HEK293 (cell line): ENCODE data around the gene ZNF324.

ENCODE experiments used
- CTCF ChIA-PET: fragments of 350-600 bp; formaldehyde crosslinking; extraction: SDS; loops from one replicate; lab custom pipeline; 2021; ENCODE audit warnings: antibody characterized with exemption; lab: Yijun Ruan, JAX
- POLR2A ChIA-PET: fragments of 300-600 bp; formaldehyde crosslinking; extraction: SDS; loops from one replicate; lab custom pipeline; 2020; ENCODE audit warnings: antibody characterized with exemption, inconsistent platforms; lab: Yijun Ruan, JAX
- H3K27ac ChIP-seq: fragments of 200-500 bp; sonication (Bioruptor generic); 2 replicates; pipeline ENCODE4 v1.5.1; 2014; ENCODE audit warnings: low read depth, low read length, control low read depth, inconsistent platforms; ENCODE audit errors: extremely low read depth
- H3K36me3 ChIP-seq, 2 experiments: fragments of 200-500 bp in 1 of 2; sonication (Bioruptor generic) in 1 of 2; 1 replicate in 1 of 2; 2 replicates in 1 of 2; pipeline ENCODE4 v1.5.1; 2014 to 2017; ENCODE audit warnings: inconsistent platforms in 2 of 2, low read length in 2 of 2; ENCODE audit not compliant: control insufficient read depth in 2 of 2, insufficient read depth in 1 of 2
- H3K4me1 ChIP-seq: fragments of 200-500 bp; sonication (Bioruptor generic); 2 replicates; pipeline ENCODE4 v1.5.1; 2014; ENCODE audit warnings: mild to moderate bottlenecking, low read length, inconsistent platforms; ENCODE audit not compliant: control insufficient read depth, insufficient read depth
- H3K4me3 ChIP-seq: 2 replicates; pipeline ENCODE4 v1.5.1; 2011; ENCODE audit warnings: low read depth, mild to moderate bottlenecking, control low read depth, low read length, moderate library complexity
- H3K9me3 ChIP-seq: fragments of 200-500 bp; sonication (Bioruptor generic); 2 replicates; pipeline ENCODE4 v1.5.1; 2014; ENCODE audit warnings: low read depth, low read length, inconsistent platforms; ENCODE audit not compliant: control insufficient read depth, insufficient read depth
- FEZF1 ChIP-seq: fragments of 450-650 bp; formaldehyde crosslinking; IDR thresholded peaks from 2 replicates; pipeline ENCODE4 v1.5.1; 2016; ENCODE audit warnings: missing biosample characterization, missing genetic modification characterization
- SCRT1 ChIP-seq: fragments of 450-650 bp; formaldehyde crosslinking; IDR thresholded peaks from 2 replicates; pipeline ENCODE4 v1.5.1; 2016; ENCODE audit warnings: missing biosample characterization, missing genetic modification characterization, borderline replicate concordance
- WT1 ChIP-seq: fragments of 450-650 bp; formaldehyde crosslinking; IDR thresholded peaks from 2 replicates; pipeline ENCODE4 v1.5.1; 2016; ENCODE audit warnings: missing biosample characterization, missing genetic modification characterization
- ZBTB20 ChIP-seq: fragments of 450-650 bp; formaldehyde crosslinking; IDR thresholded peaks from 2 replicates; pipeline ENCODE4 v1.5.1; 2016; ENCODE audit warnings: missing biosample characterization, missing genetic modification characterization
- ZNF112 ChIP-seq: fragments of 450-650 bp; formaldehyde crosslinking; IDR thresholded peaks from 2 replicates; pipeline ENCODE4 v1.5.0; 2017; ENCODE audit warnings: missing biosample characterization, missing genetic modification characterization
- ZNF133 ChIP-seq: fragments of 450-650 bp; formaldehyde crosslinking; IDR thresholded peaks from 2 replicates; pipeline ENCODE4 v1.5.1; 2016; ENCODE audit warnings: missing biosample characterization, missing genetic modification characterization
- ZNF157 ChIP-seq: fragments of 450-650 bp; formaldehyde crosslinking; IDR thresholded peaks from 2 replicates; pipeline ENCODE4 v1.5.1; 2016; ENCODE audit warnings: missing biosample characterization, missing genetic modification characterization
- ZNF24 ChIP-seq: fragments of 450-650 bp; formaldehyde crosslinking; IDR thresholded peaks from 2 replicates; pipeline ENCODE4 v1.5.1; 2016; ENCODE audit warnings: missing biosample characterization, missing genetic modification characterization
- ZNF335 ChIP-seq: fragments of 450-650 bp; formaldehyde crosslinking; conservative IDR thresholded peaks from 2 replicates; pipeline ENCODE4 v1.5.1; 2016; ENCODE audit warnings: missing biosample characterization, missing genetic modification characterization
- ZNF529 ChIP-seq: fragments of 450-650 bp; formaldehyde crosslinking; IDR thresholded peaks from 2 replicates; pipeline ENCODE4 v1.5.1; 2017; ENCODE audit warnings: missing genetic modification characterization, missing biosample characterization; ENCODE audit not compliant: insufficient replicate concordance
- ZNF585B ChIP-seq: fragments of 450-650 bp; formaldehyde crosslinking; IDR thresholded peaks from 2 replicates; pipeline ENCODE4 v1.5.1; 2016; ENCODE audit warnings: missing biosample characterization, missing genetic modification characterization
- ZNF670 ChIP-seq: fragments of 450-650 bp; formaldehyde crosslinking; IDR thresholded peaks from 2 replicates; pipeline ENCODE4 v1.5.1; 2016; ENCODE audit warnings: missing biosample characterization, missing genetic modification characterization, low read depth
- ZNF677 ChIP-seq: fragments of 450-650 bp; IDR thresholded peaks from 2 replicates; pipeline ENCODE4 v1.5.0; 2018; ENCODE audit warnings: missing biosample characterization, mild to moderate bottlenecking, missing genetic modification characterization, moderate library complexity
- ZNF776 ChIP-seq: fragments of 450-650 bp; formaldehyde crosslinking; IDR thresholded peaks from 2 replicates; pipeline ENCODE4 v1.5.0; 2017; ENCODE audit warnings: missing biosample characterization, missing genetic modification characterization, borderline replicate concordance
- ZSCAN30 ChIP-seq: fragments of 450-650 bp; IDR thresholded peaks from 2 replicates; pipeline ENCODE4 v1.5.1; 2018; ENCODE audit warnings: missing biosample characterization, mild to moderate bottlenecking, missing genetic modification characterization, moderate library complexity
- TF ChIP-seq, protein P1 (sequence below): fragments of 450-650 bp; formaldehyde crosslinking; IDR thresholded peaks from 2 replicates; pipeline ENCODE4 v1.5.1; 2016; ENCODE audit warnings: missing biosample characterization, missing genetic modification characterization, borderline replicate concordance
- TF ChIP-seq, protein P2 (sequence below): fragments of 450-650 bp; formaldehyde crosslinking; IDR thresholded peaks from 2 replicates; pipeline ENCODE4 v1.5.1; 2016; ENCODE audit warnings: missing biosample characterization, missing genetic modification characterization
- TF ChIP-seq, protein P3 (sequence below): fragments of 450-650 bp; formaldehyde crosslinking; IDR thresholded peaks from 2 replicates; pipeline ENCODE4 v1.5.1; 2016; ENCODE audit warnings: missing biosample characterization, missing genetic modification characterization
- TF ChIP-seq, protein P4 (sequence below): fragments of 450-650 bp; formaldehyde crosslinking; IDR thresholded peaks from 2 replicates; pipeline ENCODE4 v1.5.1; 2016; ENCODE audit warnings: missing biosample characterization, missing genetic modification characterization
- TF ChIP-seq, protein P5 (sequence below): fragments of 450-650 bp; formaldehyde crosslinking; IDR thresholded peaks from 2 replicates; pipeline ENCODE4 v1.5.1; 2016; ENCODE audit warnings: missing biosample characterization, missing genetic modification characterization

ZNF324 gene

DNA sequence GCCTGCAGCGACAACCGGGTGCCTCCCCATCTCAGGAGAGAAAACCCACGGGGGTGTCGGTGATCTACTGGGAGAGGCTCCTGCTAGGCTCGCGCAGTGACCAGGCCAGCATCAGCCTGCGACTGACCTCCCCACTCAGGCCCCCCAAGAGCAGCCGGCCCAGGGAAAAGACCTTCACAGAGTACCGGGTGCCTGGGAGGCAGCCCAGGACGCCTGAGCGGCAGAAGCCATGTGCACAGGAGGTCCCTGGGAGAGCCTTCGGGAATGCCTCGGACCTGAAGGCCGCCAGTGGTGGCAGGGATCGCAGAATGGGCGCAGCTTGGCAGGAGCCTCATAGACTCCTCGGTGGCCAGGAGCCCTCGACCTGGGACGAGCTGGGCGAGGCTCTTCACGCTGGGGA lies 11.6 kb upstream of the ZNF324 start:
- TF ChIP-seq ZNF677 (tag by site-specific recombination) (no peak), ZNF529 (tag by site-specific recombination) (no peak), ZNF157 (tag by site-specific recombination) (no peak), WT1 (tag by site-specific recombination) (no peak), ZBTB20 (tag by site-specific recombination) (no peak), ZNF776 (tag by site-specific recombination) (no peak), ZSCAN30 (tag by site-specific recombination) (no peak), ZNF133 (tag by site-specific recombination) (no peak), ZNF112 (tag by site-specific recombination) (no peak), SCRT1 (no peak), FEZF1 (tag by site-specific recombination) (no peak), ZNF335 (tag by site-specific recombination) (no peak), ZNF24 (no peak), ZNF585B (tag by site-specific recombination) (no peak), ZNF670 (tag by site-specific recombination) (no peak)
- TF ChIP-seq, protein P1, sequence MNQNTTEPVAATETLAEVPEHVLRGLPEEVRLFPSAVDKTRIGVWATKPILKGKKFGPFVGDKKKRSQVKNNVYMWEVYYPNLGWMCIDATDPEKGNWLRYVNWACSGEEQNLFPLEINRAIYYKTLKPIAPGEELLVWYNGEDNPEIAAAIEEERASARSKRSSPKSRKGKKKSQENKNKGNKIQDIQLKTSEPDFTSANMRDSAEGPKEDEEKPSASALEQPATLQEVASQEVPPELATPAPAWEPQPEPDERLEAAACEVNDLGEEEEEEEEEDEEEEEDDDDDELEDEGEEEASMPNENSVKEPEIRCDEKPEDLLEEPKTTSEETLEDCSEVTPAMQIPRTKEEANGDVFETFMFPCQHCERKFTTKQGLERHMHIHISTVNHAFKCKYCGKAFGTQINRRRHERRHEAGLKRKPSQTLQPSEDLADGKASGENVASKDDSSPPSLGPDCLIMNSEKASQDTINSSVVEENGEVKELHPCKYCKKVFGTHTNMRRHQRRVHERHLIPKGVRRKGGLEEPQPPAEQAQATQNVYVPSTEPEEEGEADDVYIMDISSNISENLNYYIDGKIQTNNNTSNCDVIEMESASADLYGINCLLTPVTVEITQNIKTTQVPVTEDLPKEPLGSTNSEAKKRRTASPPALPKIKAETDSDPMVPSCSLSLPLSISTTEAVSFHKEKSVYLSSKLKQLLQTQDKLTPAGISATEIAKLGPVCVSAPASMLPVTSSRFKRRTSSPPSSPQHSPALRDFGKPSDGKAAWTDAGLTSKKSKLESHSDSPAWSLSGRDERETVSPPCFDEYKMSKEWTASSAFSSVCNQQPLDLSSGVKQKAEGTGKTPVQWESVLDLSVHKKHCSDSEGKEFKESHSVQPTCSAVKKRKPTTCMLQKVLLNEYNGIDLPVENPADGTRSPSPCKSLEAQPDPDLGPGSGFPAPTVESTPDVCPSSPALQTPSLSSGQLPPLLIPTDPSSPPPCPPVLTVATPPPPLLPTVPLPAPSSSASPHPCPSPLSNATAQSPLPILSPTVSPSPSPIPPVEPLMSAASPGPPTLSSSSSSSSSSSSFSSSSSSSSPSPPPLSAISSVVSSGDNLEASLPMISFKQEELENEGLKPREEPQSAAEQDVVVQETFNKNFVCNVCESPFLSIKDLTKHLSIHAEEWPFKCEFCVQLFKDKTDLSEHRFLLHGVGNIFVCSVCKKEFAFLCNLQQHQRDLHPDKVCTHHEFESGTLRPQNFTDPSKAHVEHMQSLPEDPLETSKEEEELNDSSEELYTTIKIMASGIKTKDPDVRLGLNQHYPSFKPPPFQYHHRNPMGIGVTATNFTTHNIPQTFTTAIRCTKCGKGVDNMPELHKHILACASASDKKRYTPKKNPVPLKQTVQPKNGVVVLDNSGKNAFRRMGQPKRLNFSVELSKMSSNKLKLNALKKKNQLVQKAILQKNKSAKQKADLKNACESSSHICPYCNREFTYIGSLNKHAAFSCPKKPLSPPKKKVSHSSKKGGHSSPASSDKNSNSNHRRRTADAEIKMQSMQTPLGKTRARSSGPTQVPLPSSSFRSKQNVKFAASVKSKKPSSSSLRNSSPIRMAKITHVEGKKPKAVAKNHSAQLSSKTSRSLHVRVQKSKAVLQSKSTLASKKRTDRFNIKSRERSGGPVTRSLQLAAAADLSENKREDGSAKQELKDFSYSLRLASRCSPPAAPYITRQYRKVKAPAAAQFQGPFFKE (tag by site-specific recombination), result no peak
- TF ChIP-seq, protein P2, sequence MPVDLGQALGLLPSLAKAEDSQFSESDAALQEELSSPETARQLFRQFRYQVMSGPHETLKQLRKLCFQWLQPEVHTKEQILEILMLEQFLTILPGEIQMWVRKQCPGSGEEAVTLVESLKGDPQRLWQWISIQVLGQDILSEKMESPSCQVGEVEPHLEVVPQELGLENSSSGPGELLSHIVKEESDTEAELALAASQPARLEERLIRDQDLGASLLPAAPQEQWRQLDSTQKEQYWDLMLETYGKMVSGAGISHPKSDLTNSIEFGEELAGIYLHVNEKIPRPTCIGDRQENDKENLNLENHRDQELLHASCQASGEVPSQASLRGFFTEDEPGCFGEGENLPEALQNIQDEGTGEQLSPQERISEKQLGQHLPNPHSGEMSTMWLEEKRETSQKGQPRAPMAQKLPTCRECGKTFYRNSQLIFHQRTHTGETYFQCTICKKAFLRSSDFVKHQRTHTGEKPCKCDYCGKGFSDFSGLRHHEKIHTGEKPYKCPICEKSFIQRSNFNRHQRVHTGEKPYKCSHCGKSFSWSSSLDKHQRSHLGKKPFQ (tag by site-specific recombination), result no peak
- TF ChIP-seq, protein P3, sequence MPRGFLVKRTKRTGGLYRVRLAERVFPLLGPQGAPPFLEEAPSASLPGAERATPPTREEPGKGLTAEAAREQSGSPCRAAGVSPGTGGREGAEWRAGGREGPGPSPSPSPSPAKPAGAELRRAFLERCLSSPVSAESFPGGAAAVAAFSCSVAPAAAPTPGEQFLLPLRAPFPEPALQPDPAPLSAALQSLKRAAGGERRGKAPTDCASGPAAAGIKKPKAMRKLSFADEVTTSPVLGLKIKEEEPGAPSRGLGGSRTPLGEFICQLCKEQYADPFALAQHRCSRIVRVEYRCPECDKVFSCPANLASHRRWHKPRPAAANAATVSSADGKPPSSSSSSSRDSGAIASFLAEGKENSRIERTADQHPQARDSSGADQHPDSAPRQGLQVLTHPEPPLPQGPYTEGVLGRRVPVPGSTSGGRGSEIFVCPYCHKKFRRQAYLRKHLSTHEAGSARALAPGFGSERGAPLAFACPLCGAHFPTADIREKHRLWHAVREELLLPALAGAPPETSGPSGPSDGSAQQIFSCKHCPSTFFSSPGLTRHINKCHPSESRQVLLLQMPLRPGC (tag by site-specific recombination), result no peak
- TF ChIP-seq, protein P4, sequence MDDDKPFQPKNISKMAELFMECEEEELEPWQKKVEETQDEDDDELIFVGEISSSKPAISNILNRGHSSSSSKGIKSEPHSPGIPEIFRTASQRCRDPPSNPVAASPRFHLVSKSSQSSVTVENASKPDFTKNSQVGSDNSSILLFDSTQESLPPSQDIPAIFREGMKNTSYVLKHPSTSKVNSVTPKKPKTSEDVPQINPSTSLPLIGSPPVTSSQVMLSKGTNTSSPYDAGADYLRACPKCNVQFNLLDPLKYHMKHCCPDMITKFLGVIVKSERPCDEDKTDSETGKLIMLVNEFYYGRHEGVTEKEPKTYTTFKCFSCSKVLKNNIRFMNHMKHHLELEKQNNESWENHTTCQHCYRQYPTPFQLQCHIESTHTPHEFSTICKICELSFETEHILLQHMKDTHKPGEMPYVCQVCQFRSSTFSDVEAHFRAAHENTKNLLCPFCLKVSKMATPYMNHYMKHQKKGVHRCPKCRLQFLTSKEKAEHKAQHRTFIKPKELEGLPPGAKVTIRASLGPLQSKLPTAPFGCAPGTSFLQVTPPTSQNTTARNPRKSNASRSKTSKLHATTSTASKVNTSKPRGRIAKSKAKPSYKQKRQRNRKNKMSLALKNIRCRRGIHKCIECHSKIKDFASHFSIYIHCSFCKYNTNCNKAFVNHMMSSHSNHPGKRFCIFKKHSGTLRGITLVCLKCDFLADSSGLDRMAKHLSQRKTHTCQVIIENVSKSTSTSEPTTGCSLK (tag by site-specific recombination), result no peak
- TF ChIP-seq, protein P5, sequence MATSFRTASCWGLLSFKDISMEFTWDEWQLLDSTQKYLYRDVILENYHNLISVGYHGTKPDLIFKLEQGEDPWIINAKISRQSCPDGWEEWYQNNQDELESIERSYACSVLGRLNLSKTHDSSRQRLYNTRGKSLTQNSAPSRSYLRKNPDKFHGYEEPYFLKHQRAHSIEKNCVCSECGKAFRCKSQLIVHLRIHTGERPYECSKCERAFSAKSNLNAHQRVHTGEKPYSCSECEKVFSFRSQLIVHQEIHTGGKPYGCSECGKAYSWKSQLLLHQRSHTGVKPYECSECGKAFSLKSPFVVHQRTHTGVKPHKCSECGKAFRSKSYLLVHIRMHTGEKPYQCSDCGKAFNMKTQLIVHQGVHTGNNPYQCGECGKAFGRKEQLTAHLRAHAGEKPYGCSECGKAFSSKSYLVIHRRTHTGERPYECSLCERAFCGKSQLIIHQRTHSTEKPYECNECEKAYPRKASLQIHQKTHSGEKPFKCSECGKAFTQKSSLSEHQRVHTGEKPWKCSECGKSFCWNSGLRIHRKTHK (tag by site-specific recombination), result no peak
- ChIA-PET CTCF (interaction anchor here (1.1 kb wide), 1 partner anchor 11 kb away, joined by 3 read pairs; no protein-coding TSS in a partner anchor), POLR2A (no interaction called here)
- peaks cover 7% of the 10 kb centered on the region; the same call in 1 of the 2 replicates for H3K4me1 ChIP-seq
- H3K27ac ChIP-seq, result no peak overlapping the region
- peaks cover 12 to 29% of the 10 kb centered on the region in 2 experiments for H3K36me3 ChIP-seq
- H3K4me3 ChIP-seq, result no peak overlapping the region
- H3K9me3 ChIP-seq, result no peaks in the 10 kb centered on the region
